Measurements from ENCODE around the gene UBR1.
A peak's percentile ranks its signal among the peaks of the same experiment; 100 is the strongest.
"Not testable (repeated sequence)": the region's sequence is repeated elsewhere in the genome, so short reads cannot be mapped to it uniquely, and the experiment has no call there.

The UBR1 gene

DNA sequence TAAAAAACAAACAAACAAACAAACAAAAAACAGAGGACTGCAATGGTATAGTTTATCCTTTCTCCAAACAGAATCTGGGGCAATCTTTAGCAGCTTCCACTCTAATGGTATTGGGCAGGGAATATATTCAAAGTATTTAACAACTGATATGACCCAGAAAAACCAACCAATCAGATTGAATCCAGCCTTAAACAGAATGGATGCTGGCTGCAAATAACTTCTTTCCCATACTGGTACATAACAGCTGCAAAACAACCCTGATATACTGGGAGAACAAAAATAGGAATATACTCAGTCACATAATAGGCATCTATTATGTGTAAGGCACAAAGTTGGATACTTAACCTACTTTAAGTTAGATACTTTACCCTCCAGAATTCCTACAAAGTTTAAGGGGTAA is 49.1 kb downstream of the UBR1 start:
- no peak for DNase-seq (ENCODE audit: low spot score)

DNA sequence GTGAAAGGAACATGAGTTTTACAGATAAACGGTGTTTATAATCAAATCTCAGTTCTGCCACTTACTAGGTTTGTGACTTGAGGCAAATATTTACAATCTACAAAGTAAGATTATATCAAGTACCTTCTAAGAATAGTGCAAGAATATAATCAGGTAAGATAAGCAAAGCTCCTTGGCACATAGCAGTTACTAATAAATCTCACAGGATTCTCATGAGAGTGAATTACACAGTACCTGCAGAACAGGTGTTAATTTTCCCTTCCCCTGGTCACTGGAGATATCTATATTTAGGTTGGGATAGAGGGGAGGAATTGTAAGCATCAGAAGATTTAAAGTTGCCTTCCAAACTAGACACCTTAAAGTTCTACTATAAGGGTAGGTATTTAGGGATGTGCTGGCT is 53.0 kb downstream of the UBR1 start:
- no peak for DNase-seq (ENCODE audit: low spot score)

DNA sequence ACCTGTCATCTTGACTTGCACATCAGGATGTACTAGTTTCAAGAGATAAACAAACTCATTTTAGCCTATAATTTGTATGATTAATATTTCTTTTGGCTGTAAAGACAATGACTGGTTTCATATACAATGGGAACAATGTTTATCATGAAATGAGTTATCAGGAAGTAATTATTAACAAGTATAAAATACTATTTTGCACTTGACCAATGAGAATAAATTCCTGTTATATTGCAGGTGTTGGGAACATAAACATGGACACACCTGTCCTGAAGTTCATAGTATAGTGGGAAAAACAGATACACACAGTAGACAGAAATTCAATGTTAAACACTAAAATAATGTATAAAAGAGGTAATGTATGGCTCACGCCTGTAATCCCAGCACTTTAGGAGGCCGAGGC is 56.9 kb downstream of the UBR1 start:
- no peak for DNase-seq (ENCODE audit: low spot score)

DNA sequence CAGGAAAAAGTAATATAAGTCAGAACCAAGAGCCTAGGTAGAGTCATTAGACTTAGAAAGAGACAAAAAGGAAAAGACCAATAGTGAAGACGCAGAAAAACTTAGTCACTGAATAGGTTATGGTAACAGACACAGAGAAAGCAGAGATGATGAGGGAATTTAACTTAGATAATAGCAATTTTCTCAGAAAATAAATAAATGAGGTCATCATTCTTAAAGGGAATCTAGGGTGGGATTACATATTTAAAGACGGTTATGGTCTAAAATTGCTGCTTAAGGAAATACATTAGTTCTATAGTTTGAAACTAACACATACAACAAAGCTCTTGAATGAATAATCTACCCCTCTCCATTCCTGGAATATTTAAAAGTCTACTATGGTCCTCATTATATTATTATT is 59.4 kb downstream of the UBR1 start:
- no peak for DNase-seq (ENCODE audit: low spot score)

DNA sequence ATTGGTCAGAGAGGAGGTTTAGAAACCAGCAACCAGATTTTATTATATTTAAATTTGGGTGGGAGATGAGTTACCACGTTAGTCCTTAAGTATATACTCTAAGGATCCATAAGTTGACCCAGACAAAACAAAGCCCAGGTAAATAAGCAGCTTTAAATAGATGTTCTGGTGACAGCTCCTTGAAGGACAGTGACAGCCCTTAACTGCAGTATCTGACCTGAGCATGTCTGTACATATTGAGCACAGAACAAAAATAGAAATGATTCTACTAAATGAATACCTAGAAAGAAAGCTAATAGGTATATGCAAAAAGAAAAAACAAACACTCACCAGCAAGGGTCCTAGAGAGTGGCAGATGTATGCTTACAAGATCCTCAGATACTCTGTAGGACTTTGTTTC is 63.0 kb downstream of the UBR1 start:
- no peak for DNase-seq (ENCODE audit: low spot score)

DNA sequence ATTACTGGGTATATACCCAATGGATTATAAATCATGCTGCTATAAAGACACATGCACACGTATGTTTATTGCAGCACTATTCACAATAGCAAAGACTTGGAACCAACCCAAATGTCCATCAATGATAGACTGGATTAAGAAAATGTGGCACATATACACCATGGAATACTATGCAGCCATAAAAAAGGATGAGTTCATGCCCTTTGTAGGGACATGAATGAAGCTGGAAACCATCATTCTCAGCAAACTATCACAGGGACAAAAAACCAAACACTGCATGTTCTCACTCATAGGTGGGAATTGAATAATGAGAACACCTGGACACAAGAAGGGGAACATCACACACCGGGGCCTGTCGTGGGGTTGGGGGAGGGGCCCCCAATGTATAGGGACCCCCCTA is 64.8 kb downstream of the UBR1 start:
- DNase-seq (ENCODE audit: low spot score) = not testable (repeated sequence)

DNA sequence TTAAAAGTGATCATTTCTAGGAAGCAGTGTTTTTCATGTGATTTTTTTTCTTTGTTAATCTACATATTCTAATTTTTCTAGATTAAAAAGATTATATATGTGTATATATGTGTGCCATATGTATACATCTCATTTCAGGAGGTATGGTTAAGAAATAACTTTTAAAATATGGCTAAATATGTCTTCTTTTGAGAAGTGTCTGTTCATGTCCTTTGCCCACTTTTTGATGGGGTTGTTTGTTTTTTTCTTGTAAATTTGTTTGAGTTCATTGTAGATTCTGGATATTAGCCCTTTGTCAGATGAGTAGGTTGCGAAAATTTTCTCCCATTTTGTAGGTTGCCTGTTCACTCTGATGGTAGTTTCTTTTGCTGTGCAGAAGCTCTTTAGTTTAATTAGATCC is 70.6 kb downstream of the UBR1 start:
- not testable (repeated sequence) for DNase-seq (ENCODE audit: low spot score)

DNA sequence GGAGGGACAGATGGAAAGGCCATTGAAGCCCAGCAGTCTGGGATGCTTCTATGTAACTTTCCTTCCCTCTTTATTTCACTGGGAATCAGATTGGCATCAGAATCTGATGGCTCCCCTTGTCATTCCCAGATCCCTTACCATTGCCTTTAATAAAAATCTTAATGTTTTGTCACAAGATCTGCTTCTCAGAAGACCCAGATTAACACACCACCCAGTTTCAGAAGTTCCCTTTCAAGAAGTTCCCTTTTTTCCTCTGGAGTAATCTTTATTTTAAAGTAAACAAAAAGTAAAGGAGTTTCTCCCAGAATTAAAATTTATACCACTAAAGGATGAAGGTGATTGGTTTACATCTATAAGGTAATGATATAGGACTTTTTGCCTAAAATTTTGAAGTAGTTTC is 76.4 kb downstream of the UBR1 start:
- DNase-seq (ENCODE audit: low spot score) = no peak

DNA sequence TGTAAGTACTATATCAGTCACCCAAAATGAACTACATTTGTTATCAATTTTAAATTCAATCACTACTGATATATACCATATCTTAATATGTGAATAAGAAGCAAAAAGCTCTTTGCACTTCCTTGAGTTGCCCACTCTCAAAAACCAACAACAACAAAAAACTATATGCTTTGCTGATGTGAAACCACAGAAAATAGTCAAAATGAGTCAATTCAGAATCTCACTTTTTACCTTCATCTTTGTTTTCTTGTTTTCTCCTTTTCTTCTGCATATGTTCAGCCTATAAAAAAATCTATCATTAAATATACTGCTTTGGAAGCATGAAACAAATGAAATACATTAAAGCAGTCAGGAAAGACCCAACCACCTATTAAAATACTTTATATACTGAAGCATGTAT is 80.7 kb downstream of the UBR1 start:
- DNase-seq (ENCODE audit: low spot score) = peak; percentile 17

DNA sequence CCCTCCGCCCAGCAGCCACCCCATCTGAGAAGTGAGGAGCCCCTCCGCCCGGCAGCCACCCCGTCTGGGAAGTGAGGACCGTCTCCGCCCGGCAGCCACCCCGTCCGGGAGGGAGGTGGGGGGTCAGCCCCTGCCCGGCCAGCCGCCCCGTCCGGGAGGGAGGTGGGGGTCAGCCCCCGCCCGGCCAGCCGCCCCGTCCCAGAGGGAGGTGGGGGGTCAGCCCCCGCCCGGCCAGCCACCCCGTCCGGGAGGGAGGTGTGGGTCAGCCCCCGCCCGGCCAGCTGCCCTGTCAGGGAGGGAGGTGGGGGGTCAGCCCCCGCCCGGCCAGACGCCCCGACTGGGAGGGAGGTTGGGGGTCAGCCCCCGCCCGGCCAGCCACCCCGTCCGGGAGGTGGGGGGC is 91.2 kb downstream of the UBR1 start:
- DNase-seq (ENCODE audit: low spot score) = not testable (repeated sequence)

DNA sequence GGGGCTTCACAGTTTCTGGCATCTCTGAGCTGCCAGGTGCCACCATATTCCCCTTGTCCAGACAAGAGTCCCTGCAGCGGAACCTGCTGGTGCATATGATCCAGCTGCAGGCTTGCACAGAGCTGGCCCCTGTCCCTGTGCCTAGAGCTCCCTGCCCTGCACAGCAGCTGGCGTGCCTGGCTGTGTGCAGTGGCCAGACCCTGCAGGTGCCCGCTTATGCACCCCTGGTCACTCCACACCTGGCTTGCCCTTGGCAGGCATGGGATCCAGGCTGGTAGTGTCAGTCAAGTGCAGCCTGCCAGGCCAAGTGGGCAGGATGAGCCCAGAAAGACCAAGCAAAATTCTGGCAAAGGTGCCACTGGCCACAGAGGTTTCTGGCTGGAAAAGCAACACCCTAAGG is 96.6 kb downstream of the UBR1 start:
- DNase-seq (ENCODE audit: low spot score) = no peak

DNA sequence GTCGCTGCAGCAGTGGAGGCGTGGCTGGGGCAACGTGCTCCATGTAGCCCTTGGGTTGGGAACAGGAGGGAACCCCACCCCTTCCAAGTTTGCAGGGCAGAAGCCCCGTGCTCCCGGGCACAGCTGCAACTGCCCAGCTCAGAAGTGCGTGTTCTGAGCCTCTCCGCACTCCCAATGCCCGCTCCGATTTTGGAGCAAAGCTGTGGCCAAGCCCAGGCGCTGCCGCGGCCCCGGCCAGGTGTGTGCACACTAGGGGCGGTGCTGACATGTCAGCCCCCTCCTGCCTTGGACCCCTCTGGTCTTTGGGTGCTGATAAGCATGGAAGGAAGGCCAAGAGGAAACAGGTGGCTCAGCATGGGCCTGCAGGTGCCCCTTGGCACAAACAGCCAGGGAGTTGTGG is 97.7 kb downstream of the UBR1 start:
- DNase-seq (ENCODE audit: low spot score) = no peak

DNA sequence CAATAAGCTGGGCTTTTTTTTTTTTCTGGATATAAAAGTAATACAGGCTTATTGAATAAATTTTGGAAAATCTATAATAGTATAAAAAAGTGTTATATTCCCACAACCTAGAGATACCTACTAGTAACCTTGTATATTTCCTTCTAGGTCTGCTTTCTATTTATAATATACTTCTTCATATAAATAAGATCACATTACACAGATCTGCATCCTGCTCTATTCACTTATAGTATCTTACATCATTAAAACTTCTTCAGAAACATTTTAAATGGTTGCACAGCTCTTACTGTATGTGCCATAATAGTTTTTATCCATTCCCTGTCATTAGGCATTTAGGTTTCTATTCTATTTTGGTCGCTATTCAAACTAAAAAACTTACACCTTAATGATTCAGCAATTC is 98.3 kb downstream of the UBR1 start:
- DNase-seq (ENCODE audit: low spot score) = no peak

DNA sequence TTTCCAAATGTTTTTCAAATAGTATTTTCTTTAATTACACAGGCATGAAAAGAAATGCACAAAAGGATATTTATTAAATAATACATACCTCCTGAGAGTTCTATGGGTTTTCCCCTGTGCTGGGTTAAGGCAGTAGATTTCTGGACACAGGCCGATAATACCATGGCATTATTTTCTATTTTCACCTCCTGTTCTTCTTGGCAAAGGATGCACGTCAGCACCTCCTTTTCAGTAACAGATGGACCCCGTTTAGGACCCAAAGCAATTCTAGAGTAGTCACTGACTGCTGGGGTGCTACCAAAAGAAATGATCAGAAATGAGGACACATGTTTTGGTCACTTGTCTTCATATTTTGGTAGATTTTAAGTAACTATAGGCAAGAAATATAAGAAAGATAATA is 98.8 kb downstream of the UBR1 start:
- DNase-seq (ENCODE audit: low spot score) = no peak

DNA sequence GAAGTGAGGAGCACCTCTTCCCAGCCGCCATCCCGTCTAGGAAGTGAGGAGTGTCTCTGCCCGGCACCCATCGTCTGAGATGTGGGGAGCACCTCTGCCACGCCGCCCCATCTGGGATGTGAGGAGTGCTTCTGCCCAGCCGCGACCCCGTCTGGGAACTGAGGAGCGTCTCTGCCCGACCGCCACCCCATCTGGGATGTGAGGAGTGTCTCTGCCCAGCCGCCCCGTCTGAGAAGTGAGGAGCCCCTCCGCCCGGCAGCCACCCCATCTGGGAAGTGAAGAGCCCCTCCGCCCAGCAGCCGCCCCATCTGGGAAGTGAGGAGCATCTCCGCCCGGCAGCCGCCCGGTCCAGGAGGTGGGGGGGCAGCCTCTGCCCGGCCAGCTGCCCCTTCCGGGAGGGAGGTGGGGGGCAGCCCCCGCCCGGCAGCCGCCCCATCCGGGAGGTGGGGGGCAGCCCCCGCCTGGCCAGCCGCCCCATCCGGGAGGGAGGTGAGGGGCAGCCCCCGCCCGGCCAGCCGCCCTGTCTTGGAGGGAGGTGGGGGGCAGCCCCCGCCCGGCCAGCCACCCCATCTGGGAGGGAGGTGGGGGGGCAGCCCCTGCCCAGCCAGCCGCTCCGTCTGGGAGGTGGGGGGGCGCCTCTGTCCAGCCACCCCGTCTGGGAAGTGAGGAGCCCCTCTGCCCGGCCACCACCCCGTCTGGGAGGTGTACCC is 100.8 kb downstream of the UBR1 start:
- not testable (repeated sequence) for DNase-seq (ENCODE audit: low spot score)

DNA sequence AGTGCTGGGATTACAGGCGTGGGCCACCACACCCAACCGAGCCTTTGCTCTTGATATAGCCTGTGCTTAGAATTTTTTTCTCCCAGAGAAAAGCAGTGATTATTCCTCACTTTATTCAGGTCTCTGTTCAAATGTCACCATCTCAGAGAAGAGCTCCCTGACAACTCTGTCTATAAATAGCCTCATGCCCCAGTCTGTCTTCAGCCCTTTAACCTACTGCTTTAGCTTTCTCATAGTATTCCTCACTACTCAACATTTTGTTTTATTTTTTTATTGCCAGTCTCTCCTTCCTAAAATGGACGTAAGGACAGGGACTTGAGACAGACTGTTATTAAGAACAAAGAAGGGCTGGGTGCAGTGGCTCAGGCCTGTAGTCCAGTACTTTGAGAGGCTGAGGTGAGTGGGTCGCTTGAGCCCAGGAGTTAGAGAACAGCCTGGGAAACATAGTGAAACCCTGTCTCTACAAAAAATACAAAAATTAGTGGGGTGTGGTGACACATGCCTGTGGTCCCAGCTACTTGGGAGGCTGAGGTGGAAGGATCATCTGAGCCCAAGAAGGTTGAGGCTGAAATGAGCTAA is 106.5 kb downstream of the UBR1 start:
- no peak for DNase-seq (ENCODE audit: low spot score)

DNA sequence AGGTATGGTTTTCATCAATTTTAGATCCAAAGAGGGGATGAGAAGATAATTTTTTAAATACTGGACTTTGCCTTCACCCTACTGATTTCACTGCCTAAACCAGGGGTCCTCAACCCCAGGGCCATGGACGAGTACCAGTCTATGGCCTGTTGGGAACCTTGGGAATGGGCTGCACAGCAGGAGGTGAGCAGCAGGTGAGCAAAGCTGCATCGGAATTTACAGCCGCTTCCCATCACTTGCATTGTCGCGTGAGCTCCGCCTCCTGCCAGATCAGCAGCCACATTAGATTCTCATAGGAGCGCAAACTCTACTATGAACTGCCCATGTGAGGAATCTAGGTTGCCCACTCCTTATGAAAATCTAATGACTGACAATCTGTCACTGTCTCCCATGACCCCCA is 109.0 kb downstream of the UBR1 start:
- no peak for DNase-seq (ENCODE audit: low spot score)

DNA sequence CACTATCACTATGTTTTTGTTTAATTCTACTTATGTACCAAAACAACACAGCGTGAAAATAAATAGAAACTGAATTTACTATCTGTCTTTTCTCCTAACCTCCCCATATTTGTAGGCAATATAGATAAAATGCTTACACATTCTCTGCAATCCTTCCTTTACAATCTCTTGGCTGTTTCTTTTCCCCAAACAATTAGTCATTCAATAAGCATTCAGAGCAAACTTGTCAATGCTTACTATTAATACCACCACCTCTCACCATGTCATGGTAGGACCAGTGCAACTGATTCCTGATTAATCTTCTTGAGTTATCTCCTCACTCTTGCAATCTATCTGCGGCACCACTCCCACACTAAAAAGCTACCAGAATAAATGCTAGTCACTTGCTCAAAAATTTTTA is 111.3 kb downstream of the UBR1 start:
- no peak for DNase-seq (ENCODE audit: low spot score)

DNA sequence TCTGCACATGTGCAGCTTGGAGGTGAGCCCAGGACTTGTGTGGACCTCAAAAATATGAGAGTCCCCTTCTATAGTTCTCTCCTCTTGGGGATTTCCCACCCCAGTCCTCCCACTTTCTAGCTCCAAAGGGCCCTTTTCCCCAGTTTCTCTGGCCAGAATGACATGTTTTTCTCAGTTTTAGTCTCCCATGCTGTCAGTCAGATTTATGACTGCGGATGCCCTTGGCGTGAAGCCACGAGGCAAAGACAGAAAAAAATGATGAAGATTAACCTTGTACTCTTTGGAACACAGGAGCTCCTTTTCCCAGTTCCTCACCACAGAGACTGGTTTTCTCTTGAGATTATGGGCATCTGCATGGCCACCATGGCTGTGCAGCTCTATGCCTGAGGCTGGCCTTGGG is 113.2 kb downstream of the UBR1 start:
- no peak for DNase-seq (ENCODE audit: low spot score)

DNA sequence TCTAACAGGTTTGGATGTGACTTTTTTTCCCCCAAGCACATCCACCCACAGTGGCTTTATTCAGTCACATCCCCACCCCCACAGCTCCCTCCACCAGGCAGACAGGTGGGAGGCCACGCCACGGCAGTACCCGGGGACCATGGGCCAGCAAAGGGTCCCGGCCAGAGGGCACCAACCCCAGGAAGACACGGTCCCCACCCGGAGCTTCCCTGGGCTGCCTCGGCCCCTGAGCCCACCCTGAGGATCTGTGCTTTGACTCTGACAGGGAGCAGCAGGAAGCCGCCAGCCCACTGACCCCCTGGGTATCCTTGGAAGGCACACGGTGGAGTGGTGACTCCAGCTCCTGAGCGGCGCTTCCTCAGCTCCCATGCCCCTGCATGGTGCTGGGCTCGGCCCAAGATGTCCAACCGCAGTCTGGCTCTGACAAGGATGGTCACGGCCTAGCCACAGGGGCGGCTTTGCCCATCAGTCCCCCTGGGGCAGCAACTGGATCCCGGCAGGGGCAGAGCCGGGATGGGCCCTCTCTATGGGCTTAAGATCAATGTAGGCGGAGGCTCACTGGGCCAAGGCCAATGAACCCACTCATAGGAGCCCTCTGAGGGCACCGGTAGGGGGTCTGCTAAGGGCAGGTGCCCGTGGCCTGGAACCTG is 119.0 kb downstream of the UBR1 start:
- no peak for DNase-seq (ENCODE audit: low spot score)

DNA sequence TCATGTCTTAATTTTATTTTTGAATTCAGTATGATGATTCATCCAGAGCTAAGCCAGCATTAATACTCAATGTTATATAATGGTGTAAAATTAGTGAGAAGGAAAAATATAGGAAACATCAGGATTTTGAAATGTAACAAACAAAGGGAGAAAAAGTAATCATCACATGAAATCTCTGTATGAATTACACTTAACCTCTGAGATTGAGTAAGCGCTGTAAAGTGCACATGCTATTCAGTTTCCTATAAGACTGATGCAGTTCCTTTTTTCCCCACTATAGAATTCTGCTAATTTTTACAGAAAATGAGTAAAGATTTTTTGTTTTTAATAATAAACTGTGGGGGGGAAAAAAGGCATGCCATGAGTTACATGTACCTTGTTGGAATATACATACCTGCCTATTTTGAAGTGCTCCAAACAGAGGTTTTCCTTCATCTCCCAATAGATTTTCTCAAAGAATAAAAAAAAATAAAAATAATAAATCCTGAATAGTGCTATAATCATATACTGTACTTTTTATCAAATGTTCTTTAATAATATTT is 121.3 kb downstream of the UBR1 start:
- DNase-seq (ENCODE audit: low spot score) = no peak

DNA sequence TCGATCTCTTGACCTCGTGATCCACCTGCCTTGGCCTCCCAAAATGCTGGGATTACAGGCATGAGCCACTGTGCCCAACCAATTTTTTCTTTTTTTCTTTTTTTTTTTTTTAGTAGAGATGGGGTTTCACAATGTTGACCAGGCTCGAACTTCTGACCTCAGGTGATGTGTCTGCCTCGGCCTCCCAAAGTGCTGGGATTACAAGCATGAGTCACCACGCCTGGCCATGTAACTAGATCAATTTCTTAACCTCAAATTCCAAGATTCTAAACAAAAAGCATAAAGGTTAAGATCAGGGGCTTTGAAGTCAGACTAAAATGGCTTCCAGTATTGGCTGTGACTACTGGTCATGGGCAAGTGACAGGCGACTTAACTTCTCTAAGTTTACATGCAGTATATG is 126.7 kb downstream of the UBR1 start:
- not testable (repeated sequence) for DNase-seq (ENCODE audit: low spot score)

DNA sequence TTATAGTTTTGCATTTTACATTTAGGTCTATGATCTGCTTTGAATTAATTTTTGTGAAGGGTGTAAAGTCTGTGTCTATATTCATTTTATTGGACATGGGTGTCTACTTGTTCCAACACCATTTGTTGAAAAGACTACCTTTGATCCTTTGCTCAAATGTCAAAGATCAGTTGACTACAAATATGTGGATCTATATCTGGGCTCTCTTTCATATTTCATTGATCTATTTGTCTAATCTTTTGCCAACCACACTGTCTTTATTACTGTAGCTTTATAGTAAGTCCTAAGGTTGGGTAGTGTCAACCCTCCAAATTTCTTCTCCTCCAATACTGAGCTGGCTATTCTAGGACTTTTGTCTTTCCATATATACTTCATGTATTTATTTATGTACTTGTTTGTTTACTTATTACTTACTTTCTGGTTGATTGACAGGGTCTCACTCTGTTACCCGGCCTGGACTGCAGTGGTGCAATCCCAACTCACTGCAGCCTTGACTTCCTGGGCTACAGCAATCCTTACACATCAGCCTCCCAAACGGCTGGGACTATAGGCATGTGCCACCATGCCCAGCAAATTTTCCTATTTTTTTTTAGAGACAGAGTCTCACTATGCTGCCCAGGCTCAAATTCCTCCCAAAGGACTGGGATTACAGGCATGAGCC is 131.5 kb downstream of the UBR1 start:
- DNase-seq (ENCODE audit: low spot score) = no peak
